Loucy (cell line): ENCODE results near the gene MCAT.
A peak's percentile ranks its signal among the peaks of the same experiment; 100 is the strongest.

Experiments used
- H2AFZ ChIP-seq: fragments of 200-600 bp; sonication (generic); 2 replicates; pipeline ENCODE4 v1.6.0; 2016; ENCODE audit warnings: antibody characterized with exemption, mild to moderate bottlenecking, low read length, moderate library complexity
- H3F3A ChIP-seq: fragments of 200-600 bp; 2 replicates; pipeline ENCODE4 v1.6.0; 2016; ENCODE audit warnings: antibody characterized with exemption, low read depth, mild to moderate bottlenecking
- H3K27me3 ChIP-seq: fragments of 200-600 bp; sonication (generic); 2 replicates; pipeline ENCODE4 v1.6.1; 2014; ENCODE audit warnings: low read length, mild to moderate bottlenecking; ENCODE audit not compliant: insufficient read depth, poor library complexity, severe bottlenecking
- H3K36me3 ChIP-seq: fragments of 200-600 bp; sonication (generic); 2 replicates; pipeline ENCODE4 v1.6.1; 2016; ENCODE audit warnings: low read length; ENCODE audit not compliant: insufficient read depth
- H3K4me1 ChIP-seq: fragments of 200-600 bp; sonication (generic); 2 replicates; pipeline ENCODE4 v1.5.1; 2014; ENCODE audit warnings: low read length, mild to moderate bottlenecking; ENCODE audit not compliant: insufficient read depth, poor library complexity, severe bottlenecking
- H3K4me2 ChIP-seq: fragments of 200-600 bp; sonication (generic); 2 replicates; pipeline ENCODE4 v1.6.0; 2014; ENCODE audit warnings: antibody characterized with exemption, low read length, low read depth, mild to moderate bottlenecking; ENCODE audit not compliant: poor library complexity, severe bottlenecking
- H3K4me3 ChIP-seq: fragments of 200-600 bp; sonication (generic); 2 replicates; pipeline ENCODE4 v1.5.1; 2014; ENCODE audit warnings: low read length, mild to moderate bottlenecking, mixed read lengths; ENCODE audit not compliant: poor library complexity, severe bottlenecking
- H3K79me2 ChIP-seq: fragments of 200-600 bp; sonication (generic); 2 replicates; pipeline ENCODE4 v1.6.1; 2014; ENCODE audit warnings: low read length; ENCODE audit not compliant: insufficient read depth
- H3K9ac ChIP-seq: fragments of 200-600 bp; sonication (generic); 2 replicates; pipeline ENCODE4 v1.6.0; 2014; ENCODE audit warnings: mild to moderate bottlenecking, low read depth, low read length, moderate library complexity; ENCODE audit not compliant: poor library complexity, severe bottlenecking
- H3K9me2 ChIP-seq: fragments of 200-600 bp; sonication (generic); replicated peaks from 2 replicates; pipeline ENCODE4 v1.6.1; 2016; ENCODE audit warnings: low read depth, low read length, mixed read lengths
- H3K9me3 ChIP-seq: fragments of 200-600 bp; sonication (generic); 2 replicates; pipeline ENCODE4 v1.6.1; 2014; ENCODE audit warnings: mild to moderate bottlenecking, antibody characterized with exemption, low read length, low read depth; ENCODE audit not compliant: insufficient read depth
- H4K20me1 ChIP-seq: fragments of 200-600 bp; sonication (generic); 2 replicates; pipeline ENCODE4 v1.6.0; 2014; ENCODE audit warnings: antibody characterized with exemption, low read length, mild to moderate bottlenecking; ENCODE audit not compliant: insufficient read depth, poor library complexity, severe bottlenecking
- CTCF ChIP-seq: fragments of 200-600 bp; sonication (generic); conservative IDR thresholded peaks from 2 replicates; pipeline ENCODE4 v1.5.1; 2014; ENCODE audit warnings: mild to moderate bottlenecking, antibody characterized with exemption, low read length
- EZH2phosphoT487 ChIP-seq: fragments of 200-600 bp; IDR thresholded peaks from 2 replicates; pipeline ENCODE4 v1.6.1; 2018; ENCODE audit warnings: antibody characterized with exemption, mild to moderate bottlenecking, moderate library complexity, borderline replicate concordance

MCAT gene

GRCh38 chr22:43136801-43137200, 6.4 kb downstream of the MCAT start:
- H3K79me2 ChIP-seq = peaks cover 16% of the 10 kb centered on the region
- H3K4me2 ChIP-seq = no peak overlapping the region
- H3K4me1 ChIP-seq = peaks cover 2% of the 10 kb centered on the region
- H3F3A ChIP-seq = no peaks in the 10 kb centered on the region
- TF ChIP-seq CTCF (no peak), EZH2phosphoT487 (no peak)
- no peaks in the 10 kb centered on the region for H3K27me3 ChIP-seq
- no peak overlapping the region for H3K9ac ChIP-seq
- peaks cover 15% of the 10 kb centered on the region; the same call in 1 of the 2 replicates for H3K36me3 ChIP-seq
- no peaks in the 10 kb centered on the region for H3K9me2 ChIP-seq
- H3K9me3 ChIP-seq = no peaks in the 10 kb centered on the region
- no peak overlapping the region for H3K4me3 ChIP-seq
- H2AFZ ChIP-seq = no peak overlapping the region
- no peaks in the 10 kb centered on the region for H4K20me1 ChIP-seq

- H3K9me2 ChIP-seq = no peaks in the 10 kb centered on the region
- no peaks in the 10 kb centered on the region for H3K9me3 ChIP-seq
- H3K36me3 ChIP-seq = peaks cover 19% of the 10 kb centered on the region; the same call in 1 of the 2 replicates
- H3K4me1 ChIP-seq = no peaks in the 10 kb centered on the region
- no peaks in the 10 kb centered on the region for H3F3A ChIP-seq
- TF ChIP-seq CTCF = peak; percentile 81
- TF ChIP-seq EZH2phosphoT487 = no peak
- H3K27me3 ChIP-seq = no peaks in the 10 kb centered on the region
- no peaks in the 10 kb centered on the region for H4K20me1 ChIP-seq
- no peak overlapping the region for H2AFZ ChIP-seq
- H3K9ac ChIP-seq = no peak overlapping the region
- no peak overlapping the region for H3K4me2 ChIP-seq
- H3K79me2 ChIP-seq = 0 out of 2 replicates have a peak, but pooled peaks cover 12% of the 10 kb centered on the region
- H3K4me3 ChIP-seq = no peak overlapping the region
Observed at GRCh38 chr22:43136255-43136654, 6.9 kb downstream of the MCAT start.

GRCh38 chr22:43135565-43135964, 7.6 kb downstream of the MCAT start:
- Histone ChIP-seq H3F3A (no peaks in the 10 kb centered on the region), H3K4me1 (no peaks in the 10 kb centered on the region), H3K36me3 (peaks cover 19% of the 10 kb centered on the region; the same call in 1 of the 2 replicates), H3K4me2 (no peak overlapping the region), H3K4me3 (no peak overlapping the region), H3K9me2 (no peaks in the 10 kb centered on the region), H2AFZ (no peak overlapping the region), H3K9me3 (no peaks in the 10 kb centered on the region), H3K9ac (no peak overlapping the region), H4K20me1 (no peaks in the 10 kb centered on the region), H3K79me2 (0 out of 2 replicates have a peak, but pooled peaks cover 5% of the 10 kb centered on the region), H3K27me3 (no peaks in the 10 kb centered on the region)
- TF ChIP-seq CTCF (no peak), EZH2phosphoT487 (no peak)
